ENCODE results near the gene PHAF1. TPM values are rescaled to one million over a fixed set of nuclear protein-coding genes. Genes with fewer than 3 reads are reported as not detected.

The PHAF1 gene
- total and polyA plus RNA-seq, 2 of the 13 experiments (the other 11 are each of a cell fraction or from before 2014, with no cell fraction given) = 48.3 to 174 TPM

DNA sequence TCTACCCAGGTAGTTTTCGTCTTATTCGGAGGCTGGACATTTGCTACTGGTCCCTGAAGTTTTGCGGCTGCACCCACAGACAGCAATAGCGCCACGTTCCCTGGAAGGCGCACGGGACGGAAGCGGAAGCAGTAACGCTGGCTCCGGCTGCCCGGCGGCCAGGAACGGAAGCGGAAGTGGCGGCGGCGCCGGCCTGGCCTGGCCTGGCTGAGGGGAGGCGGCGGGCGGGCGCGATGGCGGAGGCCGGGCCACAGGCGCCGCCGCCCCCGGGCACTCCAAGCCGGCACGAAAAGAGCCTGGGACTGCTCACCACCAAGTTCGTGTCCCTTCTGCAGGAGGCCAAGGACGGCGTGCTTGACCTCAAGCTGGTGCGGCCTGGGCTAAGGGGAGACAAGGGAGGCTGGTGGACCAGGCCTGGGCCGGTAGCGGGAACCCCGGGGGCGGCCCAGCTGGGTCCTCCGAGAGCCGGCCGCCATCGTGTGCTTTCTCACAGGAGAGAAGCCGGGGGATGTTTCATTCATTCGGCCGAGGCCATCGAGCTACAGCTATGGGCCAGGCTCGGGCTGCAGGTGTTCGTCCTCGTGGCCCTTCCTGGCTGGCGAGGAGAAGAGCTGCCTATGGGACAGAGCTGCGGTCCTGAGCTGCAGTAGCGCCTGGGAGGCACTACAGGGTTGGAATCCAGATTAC, 82.4 kb downstream of the PHAF1 start, which contains the start of gene E2F4 (continued):
- no peak for TF ChIP-seq AHDC1 (CRISPR knock-in tag; IDR thresholded peaks at IDR 0.05; ENCODE audit: borderline replicate concordance)
- no peak for TF ChIP-seq MED8 (CRISPR knock-in tag; IDR thresholded peaks at IDR 0.05; ENCODE audit: insufficient replicate concordance)
- peak; percentile 89 for TF ChIP-seq CCDC6 (CRISPR knock-in tag; IDR thresholded peaks at IDR 0.05)
- peak; percentile 77 for TF ChIP-seq HCFC1 (IDR thresholded peaks at IDR 0.05; ENCODE audit: low read depth, low read length)
- TF ChIP-seq KLF9 (CRISPR knock-in tag; IDR thresholded peaks at IDR 0.05; ENCODE audit: low read depth) = no peak
- TF ChIP-seq YEATS2 (CRISPR knock-in tag; IDR thresholded peaks at IDR 0.05; ENCODE audit: borderline replicate concordance) = peak; percentile 92; the same call in 1 of the 2 replicates
- no peak for TF ChIP-seq CC2D1A (CRISPR knock-in tag; IDR thresholded peaks at IDR 0.05)
- TF ChIP-seq RFX5 (IDR thresholded peaks at IDR 0.05; ENCODE audit: low read depth, low read length) = 0 out of 2 replicates have a peak, but pooled peaks have one; percentile 47
- no peak for TF ChIP-seq NFE2L2 (IDR thresholded peaks at IDR 0.05; ENCODE audit: low read length)
- 0 out of 2 replicates have a peak, but pooled peaks have one; percentile 26 for TF ChIP-seq FOXJ3 (CRISPR knock-in tag; IDR thresholded peaks at IDR 0.05; ENCODE audit: borderline replicate concordance)
- peak; percentile 57 for TF ChIP-seq FOXP4 (CRISPR knock-in tag; IDR thresholded peaks at IDR 0.05)
- TF ChIP-seq ZNF230 (CRISPR knock-in tag; IDR thresholded peaks at IDR 0.05) = 0 out of 2 replicates have a peak, but pooled peaks have one; percentile 38
- no peak for TF ChIP-seq U2AF2 (IDR thresholded peaks at IDR 0.05; ENCODE audit: low read depth, low read length)
- TF ChIP-seq HNF4A (CRISPR knock-in tag; IDR thresholded peaks at IDR 0.05) = no peak
- no peak for TF ChIP-seq ZNF20 (CRISPR knock-in tag; IDR thresholded peaks at IDR 0.05)
- no peak for TF ChIP-seq FOXA1 (IDR thresholded peaks at IDR 0.05)
- no peak for TF ChIP-seq FOXA1 (CRISPR knock-in tag; IDR thresholded peaks at IDR 0.05)
- peak; percentile 44; the same call in 1 of the 2 replicates for TF ChIP-seq ZFP91 (CRISPR knock-in tag; IDR thresholded peaks at IDR 0.05; ENCODE audit: borderline replicate concordance)
- no peak for TF ChIP-seq SNRNP70 (IDR thresholded peaks at IDR 0.05; ENCODE audit: low read depth, low read length)
- TF ChIP-seq ZIK1 (CRISPR knock-in tag; IDR thresholded peaks at IDR 0.05; ENCODE audit: borderline replicate concordance, low read depth) = no peak
- no peak for TF ChIP-seq SRSF1 (optimal IDR thresholded peaks at IDR 0.05; ENCODE audit: low read depth, low read length)
- no peak for TF ChIP-seq KAT2B (IDR thresholded peaks at IDR 0.05; ENCODE audit: borderline replicate concordance, low read depth, low read length)

Measured in HepG2 (cell line).